ENCODE measurements around the gene MCCC2.
"Not testable (repeated sequence)": the region's sequence is repeated elsewhere in the genome, so short reads cannot be mapped to it uniquely, and the experiment has no call there.

The MCCC2 gene

DNA sequence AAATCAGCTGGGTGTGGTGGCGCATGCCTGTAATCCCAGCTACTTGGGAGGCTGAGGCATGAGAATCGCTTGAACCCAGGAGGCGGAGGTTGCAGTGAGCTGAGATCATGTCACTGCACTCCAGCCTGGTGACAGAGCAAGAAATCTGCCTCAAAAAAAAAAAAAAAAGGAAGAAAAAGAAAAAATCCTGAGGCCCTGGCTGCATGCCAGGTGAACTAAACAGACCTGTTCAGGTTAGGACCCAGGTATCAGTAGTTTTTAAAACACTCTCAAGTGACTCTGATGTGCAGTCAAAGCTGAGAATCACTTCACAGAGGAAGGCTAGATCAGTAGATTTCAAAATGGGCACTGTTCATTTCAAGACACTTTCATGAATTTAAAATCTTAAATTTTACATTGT is 77.5 kb downstream of the MCCC2 start:
- DNase-seq = not testable (repeated sequence)

DNA sequence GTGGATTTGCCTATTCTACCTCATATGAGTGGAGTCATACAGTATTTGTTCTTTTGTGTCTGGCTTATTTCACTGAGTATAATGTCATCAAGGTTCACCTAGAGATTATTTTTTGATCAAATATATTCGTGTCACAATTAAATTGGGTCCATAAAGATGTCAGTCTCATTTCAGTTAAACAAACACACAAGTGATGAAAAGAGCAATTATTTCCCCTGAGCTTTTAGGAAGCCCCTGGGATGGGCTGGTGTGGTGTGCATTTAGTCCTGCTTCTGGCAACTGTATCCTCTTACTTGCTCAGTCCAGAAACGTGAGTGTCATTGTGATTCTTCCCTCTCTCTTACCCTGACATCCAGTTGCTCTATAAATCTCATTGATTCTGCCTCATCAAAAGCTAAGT is 79.2 kb downstream of the MCCC2 start:
- DNase-seq = no peak

DNA sequence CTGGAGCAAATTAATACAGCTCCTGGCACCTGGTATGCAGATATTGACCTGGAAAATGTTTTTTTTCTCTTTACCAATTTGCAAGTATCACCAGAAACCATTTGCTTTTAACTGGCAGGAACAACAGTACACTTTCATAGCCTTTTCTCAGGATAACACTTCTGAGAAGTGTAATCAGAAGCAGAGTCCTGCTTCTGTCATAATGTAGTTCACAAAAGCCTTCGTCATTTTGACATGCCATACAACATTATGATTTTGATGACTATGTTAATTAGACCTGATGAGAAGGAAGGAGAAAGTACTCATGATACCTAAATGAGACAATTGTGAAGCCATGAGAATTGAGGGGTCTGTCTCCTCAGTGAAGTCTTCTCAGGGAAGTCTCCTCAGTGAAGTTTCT is 90.8 kb downstream of the MCCC2 start:
- DNase-seq = no peak

DNA sequence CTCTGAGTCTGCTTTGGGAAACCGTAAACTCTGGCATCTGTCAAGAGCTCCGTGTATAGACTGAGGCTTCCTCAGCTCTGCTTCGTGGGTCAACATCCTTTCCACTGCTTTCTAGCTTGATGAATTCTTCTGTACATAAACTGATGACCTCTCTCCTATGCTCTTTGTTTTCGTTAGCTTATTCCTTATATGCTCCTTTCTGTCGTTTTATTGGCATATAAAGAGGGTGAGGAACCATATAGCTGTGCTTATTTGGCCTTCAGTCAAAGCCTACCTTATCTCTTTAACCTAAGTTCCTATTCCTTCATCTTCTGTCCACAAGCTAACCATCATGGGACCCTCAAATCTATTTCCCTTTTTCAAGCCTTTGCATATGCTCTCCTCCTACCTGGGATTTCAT is 92.6 kb downstream of the MCCC2 start:
- no peak for DNase-seq

DNA sequence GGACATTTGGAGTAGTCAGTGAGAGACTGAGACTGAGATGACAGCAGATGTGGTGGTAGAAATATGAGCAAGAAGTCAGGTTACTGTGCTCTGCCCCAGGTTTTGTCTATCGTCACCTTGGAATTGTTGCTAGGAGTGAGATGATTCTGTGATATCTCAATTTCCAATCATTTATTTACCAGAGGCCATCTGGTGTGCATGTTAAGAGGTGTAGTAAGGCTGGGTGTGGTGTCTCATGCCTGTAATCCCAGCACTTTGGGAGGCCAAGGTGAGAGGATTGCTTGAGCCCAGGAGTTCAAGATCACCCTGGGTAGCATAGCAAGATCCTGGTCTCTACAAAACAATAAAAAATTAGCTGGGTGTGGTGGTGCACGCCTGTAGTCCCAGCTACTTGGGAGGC is 93.4 kb downstream of the MCCC2 start:
- no peak for DNase-seq

DNA sequence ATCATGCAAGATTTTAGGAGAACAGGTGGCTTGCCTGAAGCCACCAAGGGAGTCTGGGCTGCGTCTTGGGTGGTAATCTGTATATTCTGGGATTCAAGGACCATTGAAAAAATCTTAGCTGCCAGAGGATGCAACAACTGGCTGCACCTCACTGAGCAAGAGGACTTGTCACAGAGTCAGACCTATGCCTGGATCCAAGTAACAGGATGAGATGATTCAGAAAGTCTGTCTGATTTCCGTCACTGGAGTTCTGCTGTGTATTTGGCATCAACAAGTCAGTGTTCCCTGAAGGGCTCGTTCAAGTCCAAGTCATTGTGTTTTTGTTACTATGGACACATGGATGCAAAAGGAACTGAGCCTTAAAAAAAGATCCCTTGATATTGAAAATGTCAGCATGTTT is 94.2 kb downstream of the MCCC2 start:
- no peak for DNase-seq

DNA sequence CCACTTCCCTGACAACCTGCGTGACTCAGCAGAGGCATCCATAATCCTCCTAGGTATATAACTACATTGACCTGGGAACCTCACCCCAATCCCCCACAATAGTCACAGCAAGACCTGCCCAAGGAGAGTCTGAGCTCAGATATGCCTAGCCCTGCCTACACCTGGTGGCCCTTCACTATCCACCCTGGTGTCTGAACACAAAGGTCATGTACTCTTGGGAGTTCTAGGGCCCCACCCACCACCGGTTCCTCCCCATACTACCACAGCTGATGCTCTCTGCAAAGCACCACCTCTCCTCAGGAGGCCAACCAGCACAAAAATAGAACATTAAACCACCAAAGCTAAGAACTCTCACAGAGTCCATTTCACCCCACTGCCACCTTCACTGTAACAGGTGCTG is 97.2 kb downstream of the MCCC2 start:
- no peak for DNase-seq

DNA sequence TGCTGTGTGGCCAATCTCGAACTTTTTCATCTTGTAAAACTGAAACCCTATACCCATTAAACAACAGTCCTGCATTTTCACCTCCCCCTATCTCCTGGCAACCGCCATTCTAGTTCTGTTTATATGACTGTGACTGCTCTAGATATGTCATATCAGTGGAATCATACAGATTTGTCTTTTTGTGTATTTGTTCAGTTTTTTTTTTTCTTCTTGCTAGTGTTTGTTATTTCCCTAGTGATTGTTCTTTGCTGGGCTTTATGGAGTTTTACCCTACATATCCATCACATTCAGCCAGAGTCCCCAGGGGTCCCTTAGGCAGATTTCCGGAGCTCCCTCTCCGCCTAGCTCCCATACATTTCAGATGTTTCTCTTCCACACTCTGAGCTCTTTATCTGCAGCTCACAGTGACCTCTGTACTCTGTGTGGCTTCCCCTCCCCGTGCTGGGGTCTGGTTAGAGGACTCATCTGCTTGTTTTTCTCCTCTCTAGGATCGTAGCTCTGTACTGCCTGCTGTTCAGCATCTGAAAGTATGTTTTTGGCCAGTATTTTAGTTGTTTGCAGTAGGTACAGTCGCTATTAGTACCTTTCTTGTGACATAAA is 106.8 kb downstream of the MCCC2 start:
- DNase-seq = no peak

DNA sequence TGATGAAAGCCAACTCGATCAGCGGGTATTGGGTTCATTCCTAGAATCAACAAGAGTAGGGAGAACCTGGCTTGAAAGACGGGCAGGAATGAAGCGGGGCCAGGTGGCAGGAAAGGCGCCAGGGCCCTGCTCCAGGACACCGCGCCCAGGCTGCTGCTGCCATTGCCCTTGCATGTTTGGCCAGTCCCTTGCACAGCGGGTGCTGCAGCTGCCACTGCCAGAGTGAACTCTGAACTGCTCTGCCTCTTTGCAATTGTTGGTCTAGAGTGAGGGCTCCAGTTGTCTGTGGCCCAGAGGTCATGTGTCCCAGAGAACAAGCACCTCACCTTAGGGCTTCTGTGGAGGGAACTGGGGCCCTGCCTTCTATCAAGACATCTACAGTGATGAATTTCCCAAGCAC is 107.9 kb downstream of the MCCC2 start:
- DNase-seq = no peak

DNA sequence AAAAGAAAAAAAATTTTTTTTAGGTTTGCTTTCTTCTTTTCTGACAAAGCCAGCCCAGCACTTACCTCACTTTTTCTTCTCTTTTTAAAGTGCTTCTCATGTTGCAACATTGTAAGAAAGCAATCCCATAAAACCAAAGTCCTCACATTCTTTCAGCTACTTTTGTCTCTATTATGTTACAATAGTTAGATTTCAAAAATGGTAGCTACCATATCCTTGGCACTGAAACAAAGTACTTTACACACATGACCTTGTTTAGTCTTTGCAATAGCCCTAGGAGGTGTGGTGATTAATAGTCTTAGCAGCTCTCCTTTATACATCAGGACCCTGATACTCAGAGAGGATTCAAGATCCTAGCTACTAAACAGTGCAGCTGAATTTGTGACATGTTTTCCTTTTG is 108.5 kb downstream of the MCCC2 start:
- DNase-seq = no peak

DNA sequence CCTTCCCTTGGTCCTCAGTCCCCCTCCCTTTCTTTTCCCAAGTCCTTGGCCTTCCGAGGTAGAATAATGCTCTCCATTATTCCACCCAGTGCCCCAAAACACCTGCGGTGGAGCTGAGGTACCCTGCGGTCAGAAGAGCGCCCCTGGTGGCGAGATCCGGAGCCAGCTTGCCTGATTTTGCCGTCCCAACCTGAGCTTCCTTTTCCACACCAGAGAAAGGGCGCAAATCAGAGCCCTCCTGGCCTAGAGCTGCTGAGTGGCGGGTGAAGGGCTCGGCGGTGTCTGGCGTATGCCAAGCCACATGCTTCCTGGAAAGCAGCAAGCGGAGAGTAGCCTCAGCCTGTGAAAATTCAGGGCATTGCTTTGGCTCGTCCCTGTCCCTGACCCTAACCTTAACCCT is 110.8 kb downstream of the MCCC2 start:
- no peak for DNase-seq

DNA sequence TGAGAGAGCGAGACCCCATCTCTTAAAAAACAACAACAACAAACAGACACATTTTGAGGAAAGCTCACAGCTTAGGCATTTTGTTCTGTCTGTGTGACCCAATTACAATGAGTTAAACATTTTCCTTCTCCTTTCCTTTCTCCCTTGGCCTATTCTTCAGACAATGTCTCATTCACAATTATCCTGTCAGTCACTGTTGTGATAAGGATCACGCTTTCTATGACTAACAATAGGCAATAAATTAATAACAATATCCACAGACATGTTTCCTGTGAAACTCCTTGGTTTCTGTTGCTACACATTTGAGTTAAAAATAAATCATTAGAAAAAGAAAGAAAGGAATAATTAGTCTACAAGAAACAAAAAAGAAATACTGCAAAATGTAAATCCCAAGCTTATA is 112.1 kb downstream of the MCCC2 start:
- no peak for DNase-seq

DNA sequence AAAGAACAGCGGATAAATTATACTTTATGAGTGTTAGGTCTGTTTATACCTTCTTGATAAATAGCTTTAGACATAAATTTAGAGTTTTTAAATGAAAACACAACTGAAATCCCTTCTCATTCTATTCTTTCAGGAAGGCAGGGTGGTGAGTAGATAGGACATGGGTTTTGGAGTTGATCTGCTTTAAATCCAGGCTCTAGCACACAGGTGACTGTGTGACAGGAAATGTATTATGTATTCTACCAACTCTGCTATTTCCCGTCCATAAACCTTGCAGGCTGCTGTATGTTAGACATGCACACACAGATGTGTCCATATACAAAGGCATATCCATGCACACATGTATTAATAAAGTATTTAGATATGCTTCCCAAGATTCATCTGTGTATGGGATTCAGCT is 112.6 kb downstream of the MCCC2 start:
- DNase-seq = no peak

DNA sequence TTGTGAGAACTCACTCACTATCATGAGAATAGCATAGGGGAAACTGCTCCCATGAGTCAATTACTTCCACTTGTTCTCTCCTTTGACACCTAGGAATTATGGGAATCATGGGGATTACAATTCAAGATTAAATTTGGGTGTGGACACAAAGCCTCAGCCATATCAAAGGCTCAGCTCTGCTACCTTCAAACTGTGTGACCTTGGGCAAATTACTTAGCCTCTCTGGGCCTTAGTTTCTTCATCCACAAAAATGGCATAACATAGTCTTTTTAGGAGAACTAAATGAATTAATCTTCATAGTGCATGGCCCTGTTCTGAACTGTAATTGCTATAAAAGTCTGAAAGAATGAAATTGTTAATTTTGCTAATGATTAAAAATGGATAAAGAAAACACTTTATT is 113.7 kb downstream of the MCCC2 start:
- DNase-seq = no peak

DNA sequence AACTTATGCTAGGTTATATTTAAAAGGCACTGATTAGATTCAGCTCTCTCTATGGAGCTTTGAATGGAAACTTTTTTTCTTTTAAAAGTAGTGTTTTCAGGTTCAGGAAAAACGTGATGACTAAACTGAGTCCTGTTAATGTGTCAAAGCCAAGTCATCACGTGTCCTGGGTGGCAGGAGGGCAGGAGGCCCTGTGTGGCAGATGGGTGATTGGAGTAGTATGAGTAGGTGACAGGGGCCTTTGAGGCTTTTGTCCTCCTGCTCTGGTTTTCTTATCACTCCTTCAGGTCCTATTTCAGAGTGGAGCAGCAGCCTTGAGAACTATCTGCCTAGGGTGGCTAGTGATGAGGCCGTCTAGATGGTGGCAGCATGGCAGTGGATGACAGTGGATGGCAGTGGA is 114.3 kb downstream of the MCCC2 start:
- no peak for DNase-seq

DNA sequence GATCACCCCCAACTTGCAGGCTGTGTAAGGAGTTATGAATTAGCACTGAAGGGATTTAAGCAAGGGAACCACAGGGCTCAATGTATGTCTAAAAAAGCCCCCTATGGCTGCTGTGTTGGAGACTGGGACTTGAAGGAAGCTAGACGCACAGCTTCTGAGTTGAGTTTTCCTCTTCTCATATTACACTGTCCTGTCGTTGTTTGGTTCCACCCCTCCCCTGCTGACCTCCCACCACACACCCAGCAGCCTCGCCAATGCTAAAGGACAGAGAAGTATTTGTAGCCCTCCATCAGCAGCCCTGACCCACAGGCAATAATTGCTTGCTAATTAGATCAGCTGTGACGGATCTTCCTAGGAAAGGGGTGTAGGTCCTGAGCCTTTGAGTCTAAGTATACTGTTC is 116.8 kb downstream of the MCCC2 start:
- DNase-seq = no peak

DNA sequence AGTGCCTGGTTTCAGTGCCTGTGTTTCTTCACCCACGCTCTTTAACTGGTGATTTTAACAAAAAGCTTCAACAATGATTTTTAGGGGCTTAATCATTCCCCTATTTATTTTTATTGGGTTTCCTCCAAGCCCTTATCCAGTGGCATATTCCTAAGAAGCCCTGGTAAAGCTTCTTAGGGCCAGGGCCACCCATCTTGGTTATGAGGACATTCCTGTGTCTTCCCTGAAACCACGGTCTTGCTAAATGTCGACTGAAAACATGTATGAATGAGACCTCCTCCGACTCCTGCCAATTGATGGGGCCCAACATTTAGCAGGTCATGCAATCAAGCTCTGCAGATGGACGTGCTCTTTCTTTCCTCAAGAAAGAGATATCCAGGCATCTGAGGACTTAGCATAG is 118.3 kb downstream of the MCCC2 start:
- DNase-seq = no peak

DNA sequence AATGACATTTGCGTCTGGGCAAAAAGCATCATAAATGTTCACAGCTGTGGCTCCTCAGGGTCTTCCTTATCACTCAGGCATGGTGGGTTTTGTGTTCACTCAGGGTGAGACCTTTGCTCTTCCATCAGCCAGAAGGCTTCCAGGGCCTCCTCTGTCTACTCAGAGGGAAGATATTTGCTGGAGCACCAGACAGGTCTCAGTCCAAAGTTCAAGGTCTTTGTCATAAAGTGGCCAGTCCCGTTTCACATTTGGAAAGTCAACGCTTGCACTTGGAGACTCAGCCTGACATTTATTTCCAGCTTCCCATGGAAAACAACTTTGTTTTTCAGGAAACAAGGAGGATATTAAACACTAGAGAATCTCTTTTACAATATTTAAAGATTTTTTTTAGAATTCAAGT is 119.8 kb downstream of the MCCC2 start:
- DNase-seq = no peak

Data from NCI-H187 (cell line).